ENCODE measurements around the gene CABP7. TPM values are rescaled to one million over a fixed set of nuclear protein-coding genes. Genes with fewer than 3 reads are reported as not detected.

The CABP7 gene
- total RNA-seq, 1 experiment from 2014 or later = not detected

GRCh38 chr22:29713156-29713727, 6.6 kb upstream of the CABP7 start:
- ChIA-PET CTCF (no interaction called here), POLR2A (ENCODE audit: low non-redundant PET) (no interaction called here)
- Histone ChIP-seq H3K27ac (ENCODE audit: low read depth, low read length, poor library complexity, severe bottlenecking) (no peak overlapping the region), H3K36me3 (ENCODE audit: insufficient read depth, low read length, poor library complexity, severe bottlenecking) (no peaks in the 10 kb centered on the region), H3K27me3 (replicated peaks; ENCODE audit: insufficient read depth, low read depth, low read length, poor library complexity) (peaks cover 12% of the 10 kb centered on the region), H3K9me3 (ENCODE audit: low read depth, low read length, poor library complexity, severe bottlenecking) (no peaks in the 10 kb centered on the region), H3K4me3 (ENCODE audit: low read depth, low read length, poor library complexity, severe bottlenecking) (no peak overlapping the region), H3K4me1 (ENCODE audit: insufficient read depth, low read length, poor library complexity, severe bottlenecking) (no peaks in the 10 kb centered on the region)
- TF ChIP-seq CTCF (conservative IDR thresholded peaks at IDR 0.05; ENCODE audit: low read depth, low read length) = no peak
- no peak for TF ChIP-seq EZH2 (IDR thresholded peaks at IDR 0.05; ENCODE audit: borderline replicate concordance, low read depth, low read length, poor library complexity, severe bottlenecking)
- BruUV-seq (replicated peaks) = no TSS peak
- no peak for DNase-seq (ENCODE audit: low spot score)
- intact Hi-C loops (cut with micrococcal nuclease; ENCODE audit: unreplicated experiment) = no loop called here

- no TSS peak for BruUV-seq (replicated peaks)
- Histone ChIP-seq H3K27ac (ENCODE audit: low read depth, low read length, poor library complexity, severe bottlenecking) (no peak overlapping the region), H3K4me3 (ENCODE audit: low read depth, low read length, poor library complexity, severe bottlenecking) (no peak overlapping the region), H3K4me1 (ENCODE audit: insufficient read depth, low read length, poor library complexity, severe bottlenecking) (no peaks in the 10 kb centered on the region), H3K36me3 (ENCODE audit: insufficient read depth, low read length, poor library complexity, severe bottlenecking) (no peaks in the 10 kb centered on the region), H3K27me3 (replicated peaks; ENCODE audit: insufficient read depth, low read depth, low read length, poor library complexity) (peaks cover 27% of the 10 kb centered on the region), H3K9me3 (ENCODE audit: low read depth, low read length, poor library complexity, severe bottlenecking) (no peaks in the 10 kb centered on the region)
- ChIA-PET CTCF (no interaction called here), POLR2A (ENCODE audit: low non-redundant PET) (no interaction called here)
- DNase-seq (ENCODE audit: low spot score) = no peak
- intact Hi-C loops (cut with micrococcal nuclease; ENCODE audit: unreplicated experiment) = no loop called here
- TF ChIP-seq EZH2 (IDR thresholded peaks at IDR 0.05; ENCODE audit: borderline replicate concordance, low read depth, low read length, poor library complexity, severe bottlenecking) = no peak
- no peak for TF ChIP-seq CTCF (conservative IDR thresholded peaks at IDR 0.05; ENCODE audit: low read depth, low read length)
Measured at GRCh38 chr22:29715240-29715639, 4.6 kb upstream of the CABP7 start.

GRCh38 chr22:29715705-29716104, 4.1 kb upstream of the CABP7 start:
- POLR2A ChIA-PET (ENCODE audit: low non-redundant PET) = no interaction called here
- CTCF ChIA-PET = no interaction called here
- TF ChIP-seq EZH2 (IDR thresholded peaks at IDR 0.05; ENCODE audit: borderline replicate concordance, low read depth, low read length, poor library complexity, severe bottlenecking) = no peak
- TF ChIP-seq CTCF (conservative IDR thresholded peaks at IDR 0.05; ENCODE audit: low read depth, low read length) = no peak
- intact Hi-C loops (cut with micrococcal nuclease; ENCODE audit: unreplicated experiment) = no loop called here
- Histone ChIP-seq H3K9me3 (ENCODE audit: low read depth, low read length, poor library complexity, severe bottlenecking) (no peaks in the 10 kb centered on the region), H3K27ac (ENCODE audit: low read depth, low read length, poor library complexity, severe bottlenecking) (no peak overlapping the region), H3K4me3 (ENCODE audit: low read depth, low read length, poor library complexity, severe bottlenecking) (no peak overlapping the region), H3K27me3 (replicated peaks; ENCODE audit: insufficient read depth, low read depth, low read length, poor library complexity) (peaks cover 32% of the 10 kb centered on the region), H3K4me1 (ENCODE audit: insufficient read depth, low read length, poor library complexity, severe bottlenecking) (no peaks in the 10 kb centered on the region), H3K36me3 (ENCODE audit: insufficient read depth, low read length, poor library complexity, severe bottlenecking) (no peaks in the 10 kb centered on the region)
- no TSS peak for BruUV-seq (replicated peaks)
- DNase-seq (ENCODE audit: low spot score) = no peak

Measured in A673 (cell line).